ENCODE results near the gene CLK1. TPM values are rescaled to one million over a fixed set of nuclear protein-coding genes. Genes with fewer than 3 reads are reported as not detected.
"Not testable (repeated sequence)": the region's sequence is repeated elsewhere in the genome, so short reads cannot be mapped to it uniquely, and the experiment has no call there.

CLK1 gene
- total RNA-seq, 1 experiment from 2014 or later = 57.0 TPM

- H2AFZ ChIP-seq = no peak overlapping the region
- intact Hi-C loops (cut with micrococcal nuclease; ENCODE audit: unreplicated experiment) = no loop called here
- ChIA-PET CTCF (no interaction called here), POLR2A (ENCODE audit: unreplicated experiment) (no interaction called here)
- TF ChIP-seq EZH2 (IDR thresholded peaks at IDR 0.05; ENCODE audit: low read depth) = no peak
- TF ChIP-seq, protein P1, sequence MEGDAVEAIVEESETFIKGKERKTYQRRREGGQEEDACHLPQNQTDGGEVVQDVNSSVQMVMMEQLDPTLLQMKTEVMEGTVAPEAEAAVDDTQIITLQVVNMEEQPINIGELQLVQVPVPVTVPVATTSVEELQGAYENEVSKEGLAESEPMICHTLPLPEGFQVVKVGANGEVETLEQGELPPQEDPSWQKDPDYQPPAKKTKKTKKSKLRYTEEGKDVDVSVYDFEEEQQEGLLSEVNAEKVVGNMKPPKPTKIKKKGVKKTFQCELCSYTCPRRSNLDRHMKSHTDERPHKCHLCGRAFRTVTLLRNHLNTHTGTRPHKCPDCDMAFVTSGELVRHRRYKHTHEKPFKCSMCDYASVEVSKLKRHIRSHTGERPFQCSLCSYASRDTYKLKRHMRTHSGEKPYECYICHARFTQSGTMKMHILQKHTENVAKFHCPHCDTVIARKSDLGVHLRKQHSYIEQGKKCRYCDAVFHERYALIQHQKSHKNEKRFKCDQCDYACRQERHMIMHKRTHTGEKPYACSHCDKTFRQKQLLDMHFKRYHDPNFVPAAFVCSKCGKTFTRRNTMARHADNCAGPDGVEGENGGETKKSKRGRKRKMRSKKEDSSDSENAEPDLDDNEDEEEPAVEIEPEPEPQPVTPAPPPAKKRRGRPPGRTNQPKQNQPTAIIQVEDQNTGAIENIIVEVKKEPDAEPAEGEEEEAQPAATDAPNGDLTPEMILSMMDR (conservative IDR thresholded peaks at IDR 0.05) = no peak
- no peak overlapping the region for H3K4me2 ChIP-seq
- no peaks in the 10 kb centered on the region for H3K9me2 ChIP-seq (ENCODE audit: insufficient read depth)
- no TSS peak for BruUV-seq (replicated peaks)
- H3K4me3 ChIP-seq = no peak overlapping the region
- no peaks in the 10 kb centered on the region for H3K4me1 ChIP-seq (replicated peaks; ENCODE audit: insufficient read depth)
- H3K36me3 ChIP-seq (ENCODE audit: low read depth) = peaks cover 47% of the 10 kb centered on the region
- no peak overlapping the region for H3K27ac ChIP-seq
- peaks cover 21% of the 10 kb centered on the region for H3F3A ChIP-seq (ENCODE audit: insufficient read depth, low read depth)
- DNase-seq = no peak
- no peaks in the 10 kb centered on the region for H3K27me3 ChIP-seq (ENCODE audit: insufficient read depth, low read depth)
- H3K9me3 ChIP-seq (ENCODE audit: insufficient read depth, low read depth) = no peaks in the 10 kb centered on the region
- H4K20me1 ChIP-seq (ENCODE audit: insufficient read depth) = no peaks in the 10 kb centered on the region
- H3K79me2 ChIP-seq (ENCODE audit: low read depth) = no peaks in the 10 kb centered on the region
Observed at GRCh38 chr2:200899482-200899881, 35.0 kb upstream of the CLK1 start.

DNA sequence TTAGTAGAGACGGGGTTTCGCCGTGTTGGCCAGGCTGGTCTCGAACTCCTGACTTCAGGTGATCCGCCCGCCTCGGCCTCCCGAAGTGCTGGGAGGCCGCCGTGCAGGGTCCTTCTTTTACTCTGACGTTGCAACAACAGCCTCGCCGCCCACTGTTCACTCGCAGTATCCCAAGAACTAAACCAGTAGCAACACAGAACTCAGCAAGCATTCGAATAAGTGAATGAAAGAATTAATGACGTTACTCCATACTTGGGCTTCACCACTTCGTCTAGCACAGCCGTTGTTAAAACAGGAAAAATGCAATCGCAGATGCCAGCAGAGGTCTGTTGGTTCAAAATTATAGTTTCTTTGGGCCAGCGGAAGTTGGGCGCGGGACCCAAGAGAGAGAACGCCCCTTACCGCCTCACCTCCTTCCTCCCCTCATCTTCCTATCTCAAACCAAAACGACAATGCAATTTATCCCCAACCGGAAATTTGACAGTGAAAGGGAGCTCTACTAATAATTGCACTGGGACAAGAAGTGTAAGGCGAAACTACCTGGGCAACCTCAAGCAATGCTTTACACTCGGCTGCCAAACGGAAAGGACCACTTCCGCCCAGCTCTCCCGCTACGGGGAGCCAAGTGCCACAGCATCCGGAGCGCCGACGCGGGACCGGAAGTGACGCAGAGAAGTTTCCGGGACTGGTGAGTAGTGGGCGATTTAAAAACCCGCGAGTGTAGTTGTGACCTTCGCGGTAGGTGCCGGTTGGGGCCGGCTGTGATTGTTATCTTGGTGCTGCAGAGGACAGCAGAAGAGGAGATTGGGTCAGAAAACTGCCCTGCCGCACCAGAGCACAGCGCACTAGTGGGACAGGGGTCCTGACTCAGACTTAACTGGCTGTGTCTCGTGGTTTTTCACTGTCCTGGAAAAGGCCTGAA, 24.5 kb upstream of the CLK1 start, which contains the start of the genes NIF3L1 and PPIL3:
NIF3L1 (plus strand) TSS at position 668 of the 922 bp plus-strand sequence. CDS start 2,573 bp downstream, outside the sequence.
PPIL3 (minus strand) TSS at position 374 of the 922 bp plus-strand sequence. CDS start 1,462 bp downstream, outside the sequence.
- Histone ChIP-seq H2AFZ (peak within 1 kb of the TSS; percentile 98), H3F3A (ENCODE audit: insufficient read depth, low read depth) (peaks cover 36% of the 10 kb centered on the region), H3K4me3 (peak within 1 kb of the TSS; percentile 85), H3K9me3 (ENCODE audit: insufficient read depth, low read depth) (no peaks in the 10 kb centered on the region), H3K9me2 (ENCODE audit: insufficient read depth) (no peaks in the 10 kb centered on the region), H3K79me2 (ENCODE audit: low read depth) (peaks cover 60% of the 10 kb centered on the region), H3K4me1 (replicated peaks; ENCODE audit: insufficient read depth) (peaks cover 14% of the 10 kb centered on the region), H3K27me3 (ENCODE audit: insufficient read depth, low read depth) (no peaks in the 10 kb centered on the region), H4K20me1 (ENCODE audit: insufficient read depth) (no peaks in the 10 kb centered on the region), H3K36me3 (ENCODE audit: low read depth) (peaks cover 10% of the 10 kb centered on the region), H3K27ac (peak within 1 kb of the TSS; percentile 96), H3K4me2 (peak within 1 kb of the TSS; percentile 95)
- CTCF ChIA-PET = interaction anchor here (0.9 kb wide), 1 partner anchor 344 kb away, joined by 3 read pairs; no protein-coding TSS in a partner anchor
- intact Hi-C loops (cut with micrococcal nuclease; ENCODE audit: unreplicated experiment) = loop anchor here (1.0 to 10.0 kb wide), 3 partner anchors 25 to 914 kb away; partner anchors contain the start of gene CLK1
- peak; percentile 93 to 97 for DNase-seq
- TF ChIP-seq, protein P1 (conservative IDR thresholded peaks at IDR 0.05) = no peak
- TF ChIP-seq EZH2 (IDR thresholded peaks at IDR 0.05; ENCODE audit: low read depth) = no peak
- POLR2A ChIA-PET (ENCODE audit: unreplicated experiment) = interaction anchor here (0.6 to 0.7 kb wide), 7 partner anchors 12 to 922 kb away, joined by 3 to 8 read pairs (median 3); partner anchors contain the start of gene NDUFB3
- BruUV-seq (replicated peaks) = TSS peak; percentile 41

DNA sequence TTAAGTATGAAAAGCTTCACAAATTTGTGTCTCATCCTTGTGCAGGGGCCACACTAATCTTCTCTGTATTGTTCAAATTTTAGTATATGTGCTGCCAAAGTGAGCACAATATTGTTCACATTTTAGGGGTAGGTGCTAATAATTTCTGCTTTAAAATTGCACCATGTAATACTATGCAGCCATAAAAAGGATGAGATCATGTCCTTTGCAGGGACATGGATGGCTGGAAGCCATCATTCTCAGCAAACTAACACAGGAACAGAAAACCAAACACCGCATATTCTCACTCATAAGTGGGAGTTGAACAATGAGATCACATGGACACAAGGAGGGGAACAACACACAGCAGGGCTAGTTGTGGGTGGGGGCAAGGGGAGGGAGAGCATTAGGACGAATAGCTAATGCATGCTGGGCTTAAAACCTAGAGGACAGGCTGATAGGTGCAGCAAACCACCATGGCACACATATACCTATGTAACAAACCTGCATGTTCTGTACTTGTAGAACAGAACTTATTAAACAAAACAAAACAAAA, 17.3 kb upstream of the CLK1 start:
- H3K4me3 ChIP-seq; BruUV-seq (replicated peaks); H4K20me1 ChIP-seq (ENCODE audit: insufficient read depth); POLR2A ChIA-PET (ENCODE audit: unreplicated experiment); CTCF ChIA-PET; H3K4me2 ChIP-seq; H3F3A ChIP-seq (ENCODE audit: insufficient read depth, low read depth); H3K9me3 ChIP-seq (ENCODE audit: insufficient read depth, low read depth); H3K9me2 ChIP-seq (ENCODE audit: insufficient read depth); H2AFZ ChIP-seq; H3K79me2 ChIP-seq (ENCODE audit: low read depth); H3K27me3 ChIP-seq (ENCODE audit: insufficient read depth, low read depth); DNase-seq; H3K4me1 ChIP-seq (replicated peaks; ENCODE audit: insufficient read depth); H3K27ac ChIP-seq: not testable (repeated sequence)
- intact Hi-C loops (cut with micrococcal nuclease; ENCODE audit: unreplicated experiment) = loop anchor here (10.0 kb wide), 1 partner anchor 907 kb away; no protein-coding TSS in a partner anchor
- H3K36me3 ChIP-seq (ENCODE audit: low read depth) = peaks cover 42% of the 10 kb centered on the region

Measured in PC-9 (cell line).